Chondrocyte (in vitro differentiated cells): ENCODE measurements around the gene HYOU1. TPM values are rescaled to one million over a fixed set of nuclear protein-coding genes. Genes with fewer than 3 reads are reported as not detected.

Source experiments
- DNase-seq: peaks from one replicate; pipeline ENCODE4 v3.0.0; 2021; ENCODE audit warnings: mixed read lengths, low spot score
- H3K27ac Mint-ChIP-seq: one replicate; pipeline ENCODE4 v1.8.0; 2021; ENCODE audit warnings: mild to moderate bottlenecking, moderate library complexity, mixed read lengths; ENCODE audit not compliant: unreplicated experiment
- H3K27me3 Mint-ChIP-seq: 2 replicates; pipeline ENCODE4 v1.8.0; 2021; ENCODE audit warnings: low read depth, mixed read lengths
- H3K36me3 Mint-ChIP-seq: 2 replicates; pipeline ENCODE4 v1.8.0; 2021; ENCODE audit warnings: low read depth, mixed read lengths
- H3K4me1 Mint-ChIP-seq: 2 replicates; pipeline ENCODE4 v1.8.0; 2021; ENCODE audit warnings: low read depth, mild to moderate bottlenecking, mixed read lengths
- H3K4me3 Mint-ChIP-seq: one replicate; pipeline ENCODE4 v1.8.0; 2021; ENCODE audit warnings: mild to moderate bottlenecking, moderate library complexity, mixed read lengths; ENCODE audit not compliant: unreplicated experiment
- H3K9me3 Mint-ChIP-seq: 2 replicates; pipeline ENCODE4 v1.8.0; 2021; ENCODE audit warnings: low read depth, mixed read lengths
- CTCF ChIP-seq: fragments of 200-600 bp; sonication (generic); IDR thresholded peaks from 2 replicates; pipeline ENCODE4 v1.5.0; 2021; ENCODE audit warnings: antibody characterized with exemption, mild to moderate bottlenecking, moderate library complexity
- total RNA-seq: library from RNA; stranded (reverse); gene quantifications from 3 replicates; pipeline ENCODE4 v1.2.1, GENCODE V29; 2021

Gene HYOU1
- total RNA-seq, 1 donor from 2014 or later, result 214 TPM

- Mint-ChIP-seq H3K4me1 (peaks cover 41% of the 10 kb centered on the region), H3K27ac (no peak overlapping the region)
Measured at GRCh38 chr11:119089319-119089718, 32.3 kb upstream of the HYOU1 start.

GRCh38 chr11:119088406-119088805 lies 31.4 kb upstream of the HYOU1 start:
- Mint-ChIP-seq H3K27ac (no peak overlapping the region), H3K27me3 (no peaks in the 10 kb centered on the region), H3K4me3 (no peak overlapping the region), H3K9me3 (no peaks in the 10 kb centered on the region), H3K36me3 (peaks cover 2% of the 10 kb centered on the region), H3K4me1 (peaks cover 37% of the 10 kb centered on the region)
- DNase-seq, result no peak
- TF ChIP-seq CTCF, result no peak

More at GRCh38 chr11:119089319-119089718, 32.3 kb upstream of the HYOU1 start:
- Mint-ChIP-seq H3K36me3 (peaks cover 4% of the 10 kb centered on the region), H3K4me3 (no peak overlapping the region), H3K9me3 (no peaks in the 10 kb centered on the region), H3K27me3 (no peaks in the 10 kb centered on the region)
- no peak for TF ChIP-seq CTCF
- no peak for DNase-seq

GRCh38 chr11:119087747-119088241 lies 30.8 kb upstream of the HYOU1 start:
- Mint-ChIP-seq H3K9me3 (no peaks in the 10 kb centered on the region), H3K4me1 (peaks cover 30% of the 10 kb centered on the region), H3K27me3 (no peaks in the 10 kb centered on the region), H3K4me3 (no peak overlapping the region), H3K27ac (no peak overlapping the region), H3K36me3 (peaks cover 2% of the 10 kb centered on the region)
- no peak for DNase-seq
- no peak for TF ChIP-seq CTCF

- no peak overlapping the region for H3K27ac Mint-ChIP-seq
- peaks cover 24% of the 10 kb centered on the region for H3K4me1 Mint-ChIP-seq
- H3K27me3 Mint-ChIP-seq, result no peaks in the 10 kb centered on the region
- DNase-seq, result no peak
- H3K36me3 Mint-ChIP-seq, result peaks cover under 1% of the 10 kb centered on the region
- TF ChIP-seq CTCF, result no peak
- no peaks in the 10 kb centered on the region for H3K9me3 Mint-ChIP-seq
- H3K4me3 Mint-ChIP-seq, result no peak overlapping the region
Measured at GRCh38 chr11:119087123-119087522, 30.1 kb upstream of the HYOU1 start.

GRCh38 chr11:119085437-119085847 lies 28.4 kb upstream of the HYOU1 start:
- peak overlapping the region; percentile 92 for H3K27ac Mint-ChIP-seq
- H3K36me3 Mint-ChIP-seq, result peaks cover 12% of the 10 kb centered on the region

More at GRCh38 chr11:119085437-119085847, 28.4 kb upstream of the HYOU1 start:
- DNase-seq, result no peak
- TF ChIP-seq CTCF, result no peak
- Mint-ChIP-seq H3K4me3 (peak overlapping the region; percentile 91), H3K27me3 (no peaks in the 10 kb centered on the region), H3K9me3 (no peaks in the 10 kb centered on the region), H3K4me1 (peaks cover 18% of the 10 kb centered on the region)
